ENCODE data around the gene NKTR. TPM values are rescaled to one million over a fixed set of nuclear protein-coding genes. Genes with fewer than 3 reads are reported as not detected.
A peak's percentile ranks its signal among the peaks of the same experiment; 100 is the strongest.

The NKTR gene
- total RNA-seq, 1 experiment from 2014 or later = 79.8 TPM

- Mint-ChIP-seq H3K9me3 (no peaks in the 10 kb centered on the region), H3K4me1 (peaks cover 5 to 6% of the 10 kb centered on the region in 2 experiments), H3K4me3 (no peak overlapping the region), H3K27me3 (ENCODE audit: low read depth) (peaks cover 1% of the 10 kb centered on the region; the same call in 1 of the 2 replicates), H3K27ac (no peak overlapping the region), H3K36me3 (ENCODE audit: insufficient read depth in 1 of 3, low read depth in 3 of 3) (no peaks in the 10 kb centered on the region)
- H3K4ac ChIP-seq (ENCODE audit: low read depth, low read length) = no peak overlapping the region
- H2BK5ac ChIP-seq (ENCODE audit: insufficient read length, low read length) = no peak overlapping the region
- no peak overlapping the region for H4K91ac ChIP-seq (ENCODE audit: insufficient read length, low read depth, low read length)
- no CpG with 5 or more reads among the region's 19 CpGs for WGBS (ENCODE audit: extremely low coverage, insufficient read length, low lambda C conversion rate)
- no peak overlapping the region for H2BK15ac ChIP-seq (ENCODE audit: low read depth, low read length)
- H3K79me2 ChIP-seq (ENCODE audit: insufficient read depth, low read length) = no peaks in the 10 kb centered on the region
- no peaks in the 10 kb centered on the region for H3K9me3 ChIP-seq (ENCODE audit: control insufficient read depth, low read depth, low read length)
- no peaks in the 10 kb centered on the region for H4K20me1 ChIP-seq (ENCODE audit: control insufficient read depth, insufficient read depth, insufficient read length)
- no peak overlapping the region for H2AK5ac ChIP-seq (ENCODE audit: insufficient read length, low read length)
- H2BK20ac ChIP-seq (ENCODE audit: low read depth, low read length, poor library complexity, severe bottlenecking) = no peak overlapping the region
- H4K5ac ChIP-seq (ENCODE audit: insufficient read length, low read depth, low read length) = no peak overlapping the region
- no peaks in the 10 kb centered on the region; the same call in 1 of the 2 replicates for H3K27me3 ChIP-seq (ENCODE audit: insufficient read depth, low read length)
- H3K23ac ChIP-seq (ENCODE audit: insufficient read length, low read depth, low read length) = no peak overlapping the region
- peak; percentile 9 for DNase-seq
- H3K4me2 ChIP-seq (ENCODE audit: insufficient read depth, insufficient read length, low read length) = no peak overlapping the region
- H3K4me1 ChIP-seq (ENCODE audit: insufficient read depth, low read length) = no peaks in the 10 kb centered on the region
- H3T11ph ChIP-seq (ENCODE audit: low read length) = no peak overlapping the region
- H3K23me2 ChIP-seq (ENCODE audit: insufficient read length, low read depth, low read length, poor library complexity, severe bottlenecking) = no peaks in the 10 kb centered on the region
- no peak overlapping the region for H3K18ac ChIP-seq (ENCODE audit: insufficient read length, low read depth, low read length)
- no peak overlapping the region for H4K8ac ChIP-seq (replicated peaks; ENCODE audit: insufficient read length, low read depth, low read length)
- TF ChIP-seq CTCF (conservative IDR thresholded peaks at IDR 0.05) = no peak
- no peaks in the 10 kb centered on the region for H3K79me1 ChIP-seq (ENCODE audit: insufficient read depth, low read depth, low read length, poor library complexity, severe bottlenecking)
- no peak overlapping the region for H2AFZ ChIP-seq (ENCODE audit: low read length)
- no peak overlapping the region for H3K27ac ChIP-seq (ENCODE audit: insufficient read length, low read depth, low read length)
- H2BK120ac ChIP-seq (ENCODE audit: low read depth, low read length, poor library complexity, severe bottlenecking) = no peak overlapping the region
- H3K9ac ChIP-seq (ENCODE audit: extremely low read depth, insufficient read length, low read length) = no peak overlapping the region
- no peak overlapping the region for H3K14ac ChIP-seq (ENCODE audit: insufficient read depth, low read length)
- no peak overlapping the region for H3K56ac ChIP-seq (ENCODE audit: insufficient read length, low read depth, low read length)
- H2BK12ac ChIP-seq (ENCODE audit: insufficient read length, low read depth, low read length) = no peak overlapping the region
Measured at GRCh38 chr3:42696356-42697288, 96.1 kb downstream of the NKTR start.

Data from H9 (cell line).